Upper lobe of right lung (tissue), 1 donor: Measurements from ENCODE around the gene CILP2. TPM values are rescaled to one million over a fixed set of nuclear protein-coding genes. Genes with fewer than 3 reads are reported as not detected.

Experiments
- ATAC-seq: fragments of 200-7000 bp; cut with Tn5 transposase; one replicate; pipeline ENCODE4 v1.9.1; 2020; ENCODE audit warnings: mild to moderate bottlenecking, moderate library complexity
- DNase-seq: peaks from one replicate; pipeline ENCODE4 v3.0.0-alpha.2; 2020
- H3K27ac ChIP-seq: fragments of 200-600 bp; one replicate; pipeline ENCODE4 v1.8.0; 2022
- H3K27me3 ChIP-seq: fragments of 200-600 bp; one replicate; pipeline ENCODE4 v1.8.0; 2022; ENCODE audit warnings: mild to moderate bottlenecking
- H3K36me3 ChIP-seq: fragments of 200-600 bp; one replicate; pipeline ENCODE4 v1.8.0; 2022
- H3K4me1 ChIP-seq: fragments of 200-600 bp; one replicate; pipeline ENCODE4 v1.8.0; 2022
- H3K4me3 ChIP-seq: fragments of 200-600 bp; one replicate; pipeline ENCODE4 v1.8.0; 2022; ENCODE audit warnings: mild to moderate bottlenecking
- H3K9me3 ChIP-seq: fragments of 200-600 bp; one replicate; pipeline ENCODE4 v1.8.0; 2022
- intact Hi-C: fragments of 100-400 bp; cut with DNase I; formaldehyde crosslinking; loops from one replicate; pipeline ENCODE4 v1.11.0; 2022
- total RNA-seq: library from RNA; stranded (reverse); fragmentation: NEBNext Ultra II Directional; extraction: Animal tissue kit (Norgen Biotek cat#: 25700); gene quantifications from one replicate; pipeline ENCODE4 v1.2.1, GENCODE V29; 2021
- TF ChIP-seq, protein P1 (sequence below): fragments of 200-600 bp; IDR thresholded peaks from one replicate; pipeline ENCODE4 v1.8.0; 2022; ENCODE audit warnings: antibody characterized with exemption
- donor health status: DM: no; HTN: yes; CAD: no; lungs with severe emphysema.

The CILP2 gene
- total RNA-seq, 1 donor from 2014 or later = 0.41 TPM

DNA sequence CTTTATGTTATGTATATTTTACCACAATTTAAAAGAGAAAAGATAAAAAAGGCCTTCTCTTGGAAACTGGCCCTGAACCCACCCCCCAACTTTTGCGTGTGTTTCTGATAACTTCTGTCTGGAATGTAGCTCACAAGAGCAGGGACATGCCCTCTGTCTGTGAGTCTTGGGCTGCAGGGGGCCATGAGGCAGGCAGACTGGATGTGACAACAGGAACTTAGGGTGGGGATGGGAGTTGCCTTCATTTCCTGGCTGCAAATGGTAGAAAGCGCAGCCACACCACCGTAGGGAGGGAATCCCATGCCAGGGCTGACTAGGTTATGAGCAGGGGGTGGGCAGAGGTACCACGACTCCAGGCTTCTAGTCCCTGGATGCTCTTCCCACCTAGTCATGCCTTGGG lies 21.9 kb downstream of the CILP2 start:
- no peaks in the 10 kb centered on the region for H3K36me3 ChIP-seq
- no peaks in the 10 kb centered on the region for H3K27me3 ChIP-seq
- H3K4me3 ChIP-seq = no peak overlapping the region
- no peak for ATAC-seq
- H3K9me3 ChIP-seq = no peaks in the 10 kb centered on the region
- intact Hi-C loops = no loop called here
- H3K4me1 ChIP-seq = no peaks in the 10 kb centered on the region
- TF ChIP-seq, protein P1, sequence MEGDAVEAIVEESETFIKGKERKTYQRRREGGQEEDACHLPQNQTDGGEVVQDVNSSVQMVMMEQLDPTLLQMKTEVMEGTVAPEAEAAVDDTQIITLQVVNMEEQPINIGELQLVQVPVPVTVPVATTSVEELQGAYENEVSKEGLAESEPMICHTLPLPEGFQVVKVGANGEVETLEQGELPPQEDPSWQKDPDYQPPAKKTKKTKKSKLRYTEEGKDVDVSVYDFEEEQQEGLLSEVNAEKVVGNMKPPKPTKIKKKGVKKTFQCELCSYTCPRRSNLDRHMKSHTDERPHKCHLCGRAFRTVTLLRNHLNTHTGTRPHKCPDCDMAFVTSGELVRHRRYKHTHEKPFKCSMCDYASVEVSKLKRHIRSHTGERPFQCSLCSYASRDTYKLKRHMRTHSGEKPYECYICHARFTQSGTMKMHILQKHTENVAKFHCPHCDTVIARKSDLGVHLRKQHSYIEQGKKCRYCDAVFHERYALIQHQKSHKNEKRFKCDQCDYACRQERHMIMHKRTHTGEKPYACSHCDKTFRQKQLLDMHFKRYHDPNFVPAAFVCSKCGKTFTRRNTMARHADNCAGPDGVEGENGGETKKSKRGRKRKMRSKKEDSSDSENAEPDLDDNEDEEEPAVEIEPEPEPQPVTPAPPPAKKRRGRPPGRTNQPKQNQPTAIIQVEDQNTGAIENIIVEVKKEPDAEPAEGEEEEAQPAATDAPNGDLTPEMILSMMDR = no peak
- no peak overlapping the region for H3K27ac ChIP-seq
- no peak for DNase-seq

DNA sequence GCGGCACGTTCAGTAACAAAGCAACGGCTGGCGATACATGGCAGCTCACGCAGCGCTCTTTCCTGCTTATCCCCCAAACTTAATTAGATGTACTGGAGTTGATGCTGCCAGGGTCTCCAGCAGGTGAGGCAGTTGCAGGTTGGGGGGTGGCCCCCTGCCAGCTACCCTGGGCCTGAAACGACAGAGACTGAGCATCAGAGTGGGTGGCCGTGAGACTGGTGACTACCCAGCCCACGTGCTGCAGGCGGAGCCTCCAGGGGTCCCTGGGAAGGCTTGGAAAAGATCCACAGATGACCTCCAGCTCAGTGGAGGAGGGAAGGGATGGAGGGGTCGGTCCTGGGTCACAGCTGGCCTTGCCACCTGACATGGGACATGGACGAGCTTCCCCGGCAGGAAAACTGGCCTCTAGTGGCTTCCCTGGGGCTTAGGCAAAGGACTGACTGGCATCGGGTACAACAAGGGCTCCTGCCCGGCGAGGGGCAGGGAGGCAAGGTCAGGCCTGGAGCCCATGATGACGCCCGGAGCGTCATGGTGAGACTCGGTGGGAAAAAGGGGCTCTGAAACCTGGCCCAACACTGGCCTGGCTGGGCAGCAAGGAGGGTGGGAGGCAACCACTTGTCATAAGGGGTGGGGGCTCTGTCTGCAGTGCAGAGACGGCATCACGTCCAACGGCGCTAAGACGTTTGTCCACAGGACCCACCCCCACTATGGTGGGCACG lies 24.0 kb downstream of the CILP2 start:
- Histone ChIP-seq H3K4me3 (no peak overlapping the region), H3K4me1 (no peaks in the 10 kb centered on the region), H3K36me3 (no peaks in the 10 kb centered on the region), H3K9me3 (no peaks in the 10 kb centered on the region), H3K27ac (no peak overlapping the region), H3K27me3 (no peaks in the 10 kb centered on the region)
- no peak for ATAC-seq
- TF ChIP-seq, protein P1 = no peak
- DNase-seq = no peak
- intact Hi-C loops = no loop called here

DNA sequence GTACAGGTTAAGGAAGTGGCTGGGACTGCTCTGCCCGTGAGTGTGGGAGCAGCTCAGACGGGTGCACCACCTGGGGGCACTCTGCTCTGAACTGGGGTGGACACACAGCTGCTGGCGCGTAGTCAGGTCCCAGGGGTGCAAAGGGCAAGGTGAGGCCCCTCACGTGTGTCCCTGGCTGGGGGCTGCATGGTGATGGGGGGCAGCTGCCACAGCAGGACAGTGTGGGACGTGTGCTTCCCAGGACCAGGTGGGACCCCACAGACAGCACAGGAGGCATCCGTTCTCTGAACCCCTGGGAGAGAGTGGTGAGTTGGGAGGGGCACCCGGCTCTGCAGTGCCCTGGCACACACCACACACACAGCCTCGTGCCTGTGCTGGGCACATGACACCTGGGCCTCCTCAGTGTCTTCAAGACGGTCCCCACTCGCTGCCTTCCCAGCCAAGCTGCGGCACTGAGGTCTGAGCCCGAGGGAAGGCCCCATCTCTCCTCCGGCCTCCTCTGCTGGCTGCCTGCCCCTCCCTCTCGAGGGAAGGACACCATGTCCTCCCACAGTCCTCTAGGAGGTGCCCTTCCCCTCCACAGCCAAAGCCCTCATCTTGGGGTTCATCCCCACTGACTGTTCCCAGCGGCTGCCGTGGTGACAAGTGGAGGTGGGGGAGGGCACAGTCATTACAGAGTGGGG lies 24.7 kb downstream of the CILP2 start:
- intact Hi-C loops = no loop called here
- Histone ChIP-seq H3K27ac (no peak overlapping the region), H3K4me3 (no peak overlapping the region), H3K27me3 (no peaks in the 10 kb centered on the region), H3K4me1 (no peaks in the 10 kb centered on the region), H3K36me3 (no peaks in the 10 kb centered on the region), H3K9me3 (no peaks in the 10 kb centered on the region)
- DNase-seq (no peak), ATAC-seq (peak; percentile 30)
- TF ChIP-seq, protein P1 = peak; percentile 5

DNA sequence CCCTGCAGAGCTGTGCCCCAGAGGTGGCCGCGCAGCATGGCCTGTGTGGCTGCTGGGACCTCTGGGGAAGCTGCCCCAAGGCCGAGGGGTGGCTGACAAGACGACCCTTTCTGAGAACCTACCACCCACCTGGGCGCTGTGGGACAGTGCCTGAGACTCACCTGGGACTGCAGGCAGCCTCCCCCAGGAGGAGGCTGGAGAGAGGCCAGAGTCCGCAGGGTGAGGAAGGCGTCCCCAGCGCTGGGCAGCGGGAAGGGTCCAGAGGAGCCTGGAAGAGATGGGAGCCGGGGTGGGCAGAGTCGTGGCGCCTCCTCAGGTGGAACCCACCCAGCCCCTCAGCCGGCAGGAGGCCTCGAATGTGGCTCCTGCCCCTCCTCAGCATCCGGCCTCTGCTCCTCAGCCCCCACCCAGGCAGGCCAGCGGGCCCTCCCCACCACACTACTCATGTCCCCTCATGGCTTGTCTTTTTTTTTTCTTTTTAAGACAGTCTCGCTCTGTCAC lies 25.3 kb downstream of the CILP2 start:
- intact Hi-C loops = no loop called here
- Histone ChIP-seq H3K4me3 (no peak overlapping the region), H3K4me1 (no peaks in the 10 kb centered on the region), H3K36me3 (no peaks in the 10 kb centered on the region), H3K27me3 (no peaks in the 10 kb centered on the region), H3K27ac (no peak overlapping the region), H3K9me3 (no peaks in the 10 kb centered on the region)
- TF ChIP-seq, protein P1 = no peak
- no peak for ATAC-seq
- no peak for DNase-seq

DNA sequence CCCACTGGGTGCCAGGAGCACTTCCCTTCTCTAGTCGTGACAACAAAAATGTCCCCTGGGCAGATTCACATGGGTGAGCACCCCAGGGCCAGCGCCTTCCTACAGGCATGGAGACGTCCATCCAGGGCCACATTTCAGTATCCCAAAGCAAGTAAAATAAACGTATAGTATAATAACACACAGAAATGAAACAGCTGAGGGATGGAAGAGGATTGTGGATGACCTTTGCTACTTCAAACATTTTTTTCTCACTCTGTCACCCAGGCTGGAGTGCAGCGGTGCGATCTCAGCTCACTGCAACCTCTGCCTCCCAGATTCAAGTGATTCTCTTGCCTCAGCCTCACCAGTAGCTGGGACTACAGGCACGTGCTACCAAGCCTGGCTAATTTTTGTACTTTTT lies 28.2 kb downstream of the CILP2 start:
- ATAC-seq (no peak), DNase-seq (no peak)
- no peaks in the 10 kb centered on the region for H3K36me3 ChIP-seq
- intact Hi-C loops = no loop called here
- no peaks in the 10 kb centered on the region for H3K4me1 ChIP-seq
- no peaks in the 10 kb centered on the region for H3K9me3 ChIP-seq
- TF ChIP-seq, protein P1 = no peak
- no peak overlapping the region for H3K27ac ChIP-seq
- H3K4me3 ChIP-seq = no peak overlapping the region
- H3K27me3 ChIP-seq = no peaks in the 10 kb centered on the region
